ENCODE results near the gene RUBCN. TPM values are rescaled to one million over a fixed set of nuclear protein-coding genes. Genes with fewer than 3 reads are reported as not detected.

Gene RUBCN
- total RNA-seq, 1 experiment from 2014 or later = 42.2 TPM

Other genes with a start within 250 kb of the RUBCN start
- gene BDH1, start 180.9 kb downstream of the RUBCN start, total RNA-seq (2014; rRNA removed; shearing (Covaris generic)) = 0.41 TPM in 1 of 2 replicates, not detected in the other
- gene FYTTD1, start 13.0 kb upstream of the RUBCN start, total RNA-seq (2014; rRNA removed; shearing (Covaris generic)) = 69.8 and 87.7 TPM in 2 replicates
- gene LRCH3, start 54.4 kb upstream of the RUBCN start, total RNA-seq (2014; rRNA removed; shearing (Covaris generic)) = 23.0 and 23.8 TPM in 2 replicates
- 720 and 850 TPM in 2 replicates for gene RPL35A, start 213.3 kb upstream of the RUBCN start, total RNA-seq (2014; rRNA removed; shearing (Covaris generic))
- 3.5 and 5.7 TPM in 2 replicates for gene LMLN, start 223.3 kb upstream of the RUBCN start, total RNA-seq (2014; rRNA removed; shearing (Covaris generic))